Epithelial cell of esophagus (primary cell): ENCODE measurements around the gene GFER.

ENCODE experiments used
- DNase-seq: peaks from one replicate; pipeline ENCODE4 v3.0.0; 2010; ENCODE audit warnings: low read depth
- H3K4me3 ChIP-seq: 2 replicates; pipeline ENCODE4 v1.5.1; 2011; ENCODE audit warnings: mild to moderate bottlenecking, low read length, control low read depth
- TF ChIP-seq, protein P1 (sequence below): IDR thresholded peaks from 2 replicates; pipeline ENCODE4 v1.5.1; 2011; ENCODE audit warnings: low read depth, mild to moderate bottlenecking, low read length, control low read depth, inconsistent platforms; ENCODE audit not compliant: insufficient read depth; ENCODE audit errors: missing control alignments

GFER gene

DNA sequence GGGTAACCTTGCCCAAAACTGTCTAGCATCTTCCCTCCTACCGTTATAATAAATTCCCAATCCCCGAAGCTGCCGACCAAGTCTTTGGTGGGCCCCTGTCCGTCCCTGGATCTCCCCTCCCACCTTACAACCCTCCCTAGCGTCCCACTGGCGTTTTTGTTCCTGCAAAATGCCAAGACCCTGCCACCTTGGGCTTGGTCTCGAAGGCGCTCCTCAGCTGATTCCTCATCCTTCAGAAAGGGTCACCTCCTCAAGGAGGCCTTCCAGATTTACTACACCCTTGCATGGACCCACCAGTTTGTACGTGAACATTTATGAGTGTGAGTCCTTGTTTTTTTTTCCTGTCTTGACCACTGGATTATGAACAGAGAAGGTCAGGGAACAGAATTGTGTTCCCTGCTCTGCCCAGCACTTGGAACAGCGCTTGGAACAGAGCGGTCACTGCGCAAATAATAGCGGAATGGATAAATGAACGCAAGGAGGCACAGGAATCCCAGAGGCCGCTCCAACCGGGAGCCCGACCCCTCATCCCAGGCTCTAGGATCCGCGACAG, 926 bp upstream of the GFER start:
- DNase-seq: no peak
- TF ChIP-seq, protein P1, sequence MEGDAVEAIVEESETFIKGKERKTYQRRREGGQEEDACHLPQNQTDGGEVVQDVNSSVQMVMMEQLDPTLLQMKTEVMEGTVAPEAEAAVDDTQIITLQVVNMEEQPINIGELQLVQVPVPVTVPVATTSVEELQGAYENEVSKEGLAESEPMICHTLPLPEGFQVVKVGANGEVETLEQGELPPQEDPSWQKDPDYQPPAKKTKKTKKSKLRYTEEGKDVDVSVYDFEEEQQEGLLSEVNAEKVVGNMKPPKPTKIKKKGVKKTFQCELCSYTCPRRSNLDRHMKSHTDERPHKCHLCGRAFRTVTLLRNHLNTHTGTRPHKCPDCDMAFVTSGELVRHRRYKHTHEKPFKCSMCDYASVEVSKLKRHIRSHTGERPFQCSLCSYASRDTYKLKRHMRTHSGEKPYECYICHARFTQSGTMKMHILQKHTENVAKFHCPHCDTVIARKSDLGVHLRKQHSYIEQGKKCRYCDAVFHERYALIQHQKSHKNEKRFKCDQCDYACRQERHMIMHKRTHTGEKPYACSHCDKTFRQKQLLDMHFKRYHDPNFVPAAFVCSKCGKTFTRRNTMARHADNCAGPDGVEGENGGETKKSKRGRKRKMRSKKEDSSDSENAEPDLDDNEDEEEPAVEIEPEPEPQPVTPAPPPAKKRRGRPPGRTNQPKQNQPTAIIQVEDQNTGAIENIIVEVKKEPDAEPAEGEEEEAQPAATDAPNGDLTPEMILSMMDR: no peak
- no peak overlapping the region for H3K4me3 ChIP-seq

DNA sequence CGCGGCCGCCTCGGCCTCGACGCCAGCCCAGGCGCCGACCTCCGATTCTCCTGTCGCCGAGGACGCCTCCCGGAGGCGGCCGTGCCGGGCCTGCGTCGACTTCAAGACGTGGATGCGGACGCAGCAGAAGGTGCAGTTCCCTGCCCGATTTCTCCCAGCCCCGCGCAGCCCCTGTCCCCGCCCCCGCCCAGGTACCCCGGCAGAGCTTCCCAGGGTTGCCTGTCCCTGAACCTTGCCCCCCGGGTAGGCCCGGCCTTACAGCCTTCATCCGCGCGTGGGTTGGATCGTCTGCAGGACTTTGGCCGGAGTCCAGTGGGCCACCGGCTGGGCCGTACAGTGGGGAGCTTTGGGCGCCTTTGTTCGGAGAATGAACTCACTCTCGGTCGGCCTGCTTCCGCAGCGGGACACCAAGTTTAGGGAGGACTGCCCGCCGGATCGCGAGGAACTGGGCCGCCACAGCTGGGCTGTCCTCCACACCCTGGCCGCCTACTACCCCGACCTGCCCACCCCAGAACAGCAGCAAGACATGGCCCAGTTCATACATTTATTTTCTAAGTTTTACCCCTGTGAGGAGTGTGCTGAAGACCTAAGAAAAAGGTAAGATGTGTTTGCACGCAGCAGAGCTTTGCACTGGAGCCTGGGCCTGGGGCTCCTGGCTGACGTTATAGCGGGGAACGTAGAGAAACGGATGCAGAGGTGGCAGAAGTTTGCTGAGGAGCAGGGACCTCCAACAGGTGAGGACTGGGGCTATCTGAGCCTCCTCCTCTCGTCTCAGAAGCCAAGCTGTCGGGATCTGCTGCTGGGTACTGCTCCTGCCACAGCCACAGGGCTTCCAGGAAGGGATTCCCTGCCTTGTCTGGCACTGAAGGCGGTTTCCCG, 593 bp downstream of the GFER start:
- DNase-seq: peak; percentile 40
- TF ChIP-seq, protein P1: no peak
- H3K4me3 ChIP-seq: peak overlapping the region; percentile 61

DNA sequence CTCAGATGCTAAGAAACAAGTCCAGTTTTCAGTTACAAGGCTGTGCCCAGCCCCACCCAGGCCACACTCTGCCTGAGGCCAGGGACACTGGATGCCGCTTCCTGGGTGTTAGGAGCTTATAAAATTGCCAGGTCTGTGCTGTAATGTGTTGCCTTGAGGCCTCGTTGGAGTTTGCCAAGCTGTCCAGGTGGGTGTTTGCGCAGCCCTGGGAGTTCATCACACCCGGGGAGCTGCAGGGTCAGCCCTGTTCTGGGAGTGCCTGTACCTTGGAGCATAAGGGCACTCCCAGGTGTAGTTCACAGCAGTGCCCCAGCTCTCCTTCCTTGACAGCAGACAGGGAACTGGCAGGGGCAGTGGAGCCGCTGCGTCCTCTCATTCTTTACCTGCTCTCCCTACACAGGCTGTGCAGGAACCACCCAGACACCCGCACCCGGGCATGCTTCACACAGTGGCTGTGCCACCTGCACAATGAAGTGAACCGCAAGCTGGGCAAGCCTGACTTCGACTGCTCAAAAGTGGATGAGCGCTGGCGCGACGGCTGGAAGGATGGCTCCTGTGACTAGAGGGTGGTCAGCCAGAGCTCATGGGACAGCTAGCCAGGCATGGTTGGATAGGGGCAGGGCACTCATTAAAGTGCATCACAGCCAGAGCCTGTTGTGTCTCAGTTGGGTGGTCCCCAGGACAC, 1.6 kb downstream of the GFER start:
- DNase-seq: no peak
- H3K4me3 ChIP-seq: no peak overlapping the region
- TF ChIP-seq, protein P1: no peak

DNA sequence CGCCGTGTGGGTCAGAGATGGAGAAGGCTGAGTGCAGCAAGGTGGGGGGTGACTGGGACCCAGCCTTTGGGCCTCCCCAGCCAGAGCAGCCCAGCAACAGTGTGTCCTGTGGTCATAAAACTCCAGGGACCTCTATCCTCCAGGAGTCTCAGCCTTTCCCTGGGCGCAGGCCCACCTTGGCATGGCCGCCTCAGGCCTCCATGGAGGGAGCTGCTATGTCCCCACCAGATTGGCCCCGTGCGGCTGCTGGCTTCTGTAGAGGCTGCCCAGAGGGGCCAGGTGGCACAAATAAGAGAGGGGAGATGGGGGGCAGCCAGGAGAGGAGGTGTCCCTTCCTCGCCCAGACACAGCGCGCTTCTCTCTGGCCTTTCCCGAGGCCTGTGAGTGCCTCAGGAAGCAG, 3.2 kb downstream of the GFER start:
- DNase-seq: no peak
- TF ChIP-seq, protein P1: no peak
- H3K4me3 ChIP-seq: no peak overlapping the region

DNA sequence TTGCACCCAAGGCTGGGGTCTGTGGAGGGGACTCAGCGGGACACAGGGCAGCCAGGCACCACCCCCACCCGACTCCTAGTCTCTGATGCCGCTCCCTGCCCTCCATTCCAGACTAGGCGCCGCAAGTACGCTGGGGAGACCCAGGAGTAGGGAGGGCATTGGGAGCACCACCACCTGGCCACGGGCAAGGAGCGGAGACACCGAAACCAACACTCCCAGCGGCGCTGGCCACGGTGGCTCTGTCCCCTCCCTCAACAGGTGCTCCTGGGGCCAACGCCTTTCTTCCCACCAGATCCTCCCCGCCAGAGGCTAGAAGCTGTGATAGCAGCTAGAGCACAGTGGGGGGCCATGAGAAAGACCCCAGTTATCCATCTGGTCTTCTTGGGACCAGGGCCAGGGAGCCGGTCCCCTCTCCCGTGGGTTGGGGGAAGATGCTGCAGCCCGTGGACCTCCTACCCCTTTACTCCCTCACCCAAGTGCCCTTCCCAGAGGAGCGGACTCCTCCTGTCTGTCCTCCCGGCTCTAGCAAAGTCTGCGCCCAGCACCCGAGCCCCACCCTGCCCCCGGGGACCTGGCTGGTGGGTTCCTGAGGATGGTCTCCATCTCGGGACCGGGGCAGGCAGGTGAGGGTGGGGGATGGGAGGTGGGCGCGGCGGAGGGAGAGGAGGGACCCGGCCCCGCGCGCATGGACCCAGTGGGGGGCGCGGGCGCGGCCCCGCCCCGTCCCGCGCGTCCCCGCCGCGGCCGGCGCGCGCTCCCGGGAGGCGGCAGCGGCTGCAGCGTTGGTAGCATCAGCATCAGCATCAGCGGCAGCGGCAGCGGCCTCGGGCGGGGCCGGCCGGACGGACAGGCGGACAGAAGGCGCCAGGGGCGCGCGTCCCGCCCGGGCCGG, 5.5 kb downstream of the GFER start, which contains the start of gene SYNGR3:
TSS of gene SYNGR3 (plus strand) at position 762 of the 892 bp plus-strand sequence. CDS start 133 bp downstream, outside the sequence.
- TF ChIP-seq, protein P1: no peak
- H3K4me3 ChIP-seq: no peak within 1 kb of the TSS
- DNase-seq: no peak

DNA sequence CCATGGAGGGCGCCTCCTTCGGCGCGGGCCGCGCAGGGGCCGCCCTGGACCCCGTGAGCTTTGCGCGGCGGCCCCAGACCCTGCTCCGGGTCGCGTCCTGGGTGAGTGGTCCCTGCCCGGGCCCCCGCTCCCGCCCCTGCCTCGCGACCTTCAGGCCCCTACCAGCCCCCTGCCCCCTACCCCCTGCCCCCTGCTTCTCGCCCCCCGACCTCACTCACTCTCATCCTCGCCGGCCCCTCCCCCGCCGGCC, 6.0 kb downstream of the GFER start:
- H3K4me3 ChIP-seq: no peak overlapping the region
- DNase-seq: no peak
- TF ChIP-seq, protein P1: no peak
